HepG2 (cell line): ENCODE results near the gene NCOA7. TPM values are rescaled to one million over a fixed set of nuclear protein-coding genes. Genes with fewer than 3 reads are reported as not detected.

Experiments
- E2F2 ChIP-seq: sonication (generic); formaldehyde crosslinking; IDR thresholded peaks from 2 replicates; pipeline ENCODE4 v1.4.0; 2020; ENCODE audit warnings: missing genetic modification reagents, borderline replicate concordance
- FOXO1 ChIP-seq: sonication (generic); formaldehyde crosslinking; IDR thresholded peaks from 2 replicates; pipeline ENCODE4 v1.4.0; 2020; ENCODE audit warnings: missing genetic modification reagents
- HMGXB4 ChIP-seq, 2 experiments: sonication (generic) in 1 of 2; formaldehyde crosslinking in 1 of 2; IDR thresholded peaks; 2 replicates each; pipeline versions ENCODE4 v1.4.0 to v1.6.1; 2018 to 2020; ENCODE audit warnings: missing genetic modification reagents in 2 of 2, borderline replicate concordance in 1 of 2, low read depth in 1 of 2, mild to moderate bottlenecking in 1 of 2, missing biosample characterization in 1 of 2
- KMT2B ChIP-seq: IDR thresholded peaks from 2 replicates; pipeline ENCODE4 v1.6.1; 2016; ENCODE audit warnings: missing genetic modification reagents, missing compliant biosample characterization
- MXD4 ChIP-seq: IDR thresholded peaks from 2 replicates; pipeline ENCODE4 v1.6.1; 2016; ENCODE audit warnings: mild to moderate bottlenecking, missing biosample characterization, missing genetic modification reagents
- NFE2L1 ChIP-seq: sonication (generic); formaldehyde crosslinking; IDR thresholded peaks from 2 replicates; pipeline ENCODE4 v1.4.0; 2020; ENCODE audit warnings: missing genetic modification reagents, mild to moderate bottlenecking, borderline replicate concordance
- PBX3 ChIP-seq: sonication (generic); formaldehyde crosslinking; IDR thresholded peaks from 2 replicates; pipeline ENCODE4 v1.8.1; 2023; ENCODE audit warnings: missing genetic modification reagents, inconsistent platforms, borderline replicate concordance
- PITX1 ChIP-seq: sonication (generic); formaldehyde crosslinking; IDR thresholded peaks from 2 replicates; pipeline ENCODE4 v1.5.1; 2020; ENCODE audit warnings: mild to moderate bottlenecking, missing genetic modification reagents
- RBAK ChIP-seq: sonication (generic); formaldehyde crosslinking; IDR thresholded peaks from 2 replicates; pipeline ENCODE4 v1.5.1; 2020; ENCODE audit warnings: mild to moderate bottlenecking, missing genetic modification reagents
- SPEN ChIP-seq: sonication (generic); formaldehyde crosslinking; IDR thresholded peaks from 2 replicates; pipeline ENCODE4 v1.5.1; 2020; ENCODE audit warnings: low read depth, mild to moderate bottlenecking, missing genetic modification reagents
- STAG1 ChIP-seq: sonication (generic); formaldehyde crosslinking; IDR thresholded peaks from 2 replicates; pipeline ENCODE4 v1.4.0; 2020; ENCODE audit warnings: missing genetic modification reagents
- ZHX2 ChIP-seq, 2 experiments: sonication (generic) in 1 of 2; formaldehyde crosslinking in 1 of 2; IDR thresholded peaks; 2 replicates each; pipeline versions ENCODE4 v1.6.1 to v1.9.0; 2014 to 2022; ENCODE audit warnings: antibody characterized with exemption in 1 of 2, borderline replicate concordance in 1 of 2, inconsistent platforms in 1 of 2, low read depth in 1 of 2, missing genetic modification reagents in 1 of 2
- ZIK1 ChIP-seq: sonication (generic); formaldehyde crosslinking; IDR thresholded peaks from 2 replicates; pipeline ENCODE4 v1.5.0; 2020; ENCODE audit warnings: mild to moderate bottlenecking, low read depth, missing genetic modification reagents, borderline replicate concordance
- ZNF143 ChIP-seq: sonication (generic); formaldehyde crosslinking; IDR thresholded peaks from 2 replicates; pipeline ENCODE4 v1.4.0; 2020; ENCODE audit warnings: missing genetic modification reagents
- ZNF414 ChIP-seq: sonication (generic); formaldehyde crosslinking; IDR thresholded peaks from 2 replicates; pipeline ENCODE4 v1.5.0; 2020; ENCODE audit warnings: missing genetic modification reagents
- ZNF619 ChIP-seq: sonication (generic); formaldehyde crosslinking; IDR thresholded peaks from 2 replicates; pipeline ENCODE4 v1.4.0; 2020; ENCODE audit warnings: mild to moderate bottlenecking, missing genetic modification reagents
- ZNF672 ChIP-seq: sonication (generic); formaldehyde crosslinking; IDR thresholded peaks from 2 replicates; pipeline ENCODE4 v1.8.1; 2022; ENCODE audit warnings: missing genetic modification reagents
- ZNF883 ChIP-seq: sonication (generic); formaldehyde crosslinking; IDR thresholded peaks from 2 replicates; pipeline ENCODE4 v1.5.1; 2020; ENCODE audit warnings: mild to moderate bottlenecking, missing genetic modification reagents; ENCODE audit errors: not compliant biosample characterization
- polyA plus RNA-seq, 8 experiments: library from polyadenylated mRNA; depleted of rRNA in 3 of 8; stranded (reverse) in 7 of 8; unstranded in 1 of 8; fragments of >200 nt; fragmentation: Illumina TruSeq in 4 of 8; extraction: Trizol in 4 of 8; gene quantifications; 2 replicates each; pipeline versions ENCODE4 v1.2.1 to v1.2.3, GENCODE V29; 2011 to 2016; ENCODE audit warnings: low read depth in 4 of 8, missing spikeins in 1 of 8, mixed read lengths in 1 of 8; ENCODE audit not compliant: insufficient read depth in 1 of 8
- total RNA-seq, 5 experiments: library from RNA; depleted of rRNA; stranded (reverse); fragments of >200 nt; fragmentation: Illumina TruSeq; extraction: Trizol; gene quantifications; 2 replicates each; pipeline ENCODE4 v1.2.3, GENCODE V29; 2016; ENCODE audit warnings: low read depth in 1 of 5

The NCOA7 gene
- total and polyA plus RNA-seq, 2 of the 13 experiments (the other 11 are each of a cell fraction or from before 2014, with no cell fraction given) = 13.6 to 20.8 TPM

GRCh38 chr6:125953502-125953875, 162.7 kb downstream of the NCOA7 start (continued):
- TF ChIP-seq ZNF143 (CRISPR knock-in tag) (no peak), ZNF883 (no peak), STAG1 (peak; percentile 100), NFE2L1 (CRISPR knock-in tag) (0 out of 2 replicates have a peak, but pooled peaks have one; percentile 43), ZNF414 (peak; percentile 88; the same call in 1 of the 2 replicates), MXD4 (CRISPR knock-in tag) (peak; percentile 24; the same call in 1 of the 2 replicates), ZIK1 (CRISPR knock-in tag) (0 out of 2 replicates have a peak, but pooled peaks have one; percentile 56), ZNF672 (0 out of 2 replicates have a peak, but pooled peaks have one; percentile 50), PBX3 (CRISPR knock-in tag) (no peak), RBAK (CRISPR knock-in tag) (0 out of 2 replicates have a peak, but pooled peaks have one; percentile 17), KMT2B (CRISPR knock-in tag) (peak; percentile 45; the same call in 1 of the 2 replicates), E2F2 (CRISPR knock-in tag) (no peak), HMGXB4 (CRISPR knock-in tag; IDR thresholded peaks at IDR 0.05; ENCODE audit: borderline replicate concordance in 1 of 2, low read depth in 1 of 2) (peak; percentile 64 to 75), PITX1 (CRISPR knock-in tag) (peak; percentile 34; the same call in 1 of the 2 replicates), FOXO1 (peak; percentile 40; the same call in 1 of the 2 replicates), SPEN (CRISPR knock-in tag) (peak; percentile 45; the same call in 1 of the 2 replicates), ZHX2 (IDR thresholded peaks at IDR 0.05; ENCODE audit: low read depth) (0 out of 2 replicates have a peak, but pooled peaks have one; percentile 27), ZHX2 (CRISPR knock-in tag; IDR thresholded peaks at IDR 0.05; ENCODE audit: borderline replicate concordance) (no peak), ZNF619 (CRISPR knock-in tag) (peak; percentile 72; the same call in 1 of the 2 replicates)
